A549 (cell line): Measurements from ENCODE around the gene UTRN. TPM values are rescaled to one million over a fixed set of nuclear protein-coding genes. Genes with fewer than 3 reads are reported as not detected.

ENCODE experiments used
- ATAC-seq, 2 experiments: fragments of 200-7000 bp in 1 of 2; fragments of >200 bp in 1 of 2; cut with Nextera tagmentation in 1 of 2; cut with Tn5 transposase in 1 of 2; 3 replicates each; pipeline versions ENCODE4 v1.8.0 to v1.9.1; 2018 to 2020; ENCODE audit warnings: mild to moderate bottlenecking in 1 of 2, moderate library complexity in 1 of 2
- CTCF ChIA-PET: fragments of 300-600 bp; sonication (Branson Sonifier 250); formaldehyde crosslinking; extraction: SDS; loops from one replicate; lab custom pipeline; 2021; ENCODE audit warnings: antibody characterized with exemption, inconsistent platforms; lab: Yijun Ruan, JAX
- POLR2A ChIA-PET: fragments of 350-600 bp; formaldehyde crosslinking; extraction: SDS; loops from one replicate; lab custom pipeline; 2021; ENCODE audit warnings: antibody characterized with exemption, inconsistent platforms; lab: Yijun Ruan, JAX
- DNase-seq, 2 experiments: peaks; one replicate each; pipeline versions ENCODE4 v3.0.0 to v3.0.0-alpha.2; 2011 to 2016; ENCODE audit warnings: low read depth in 1 of 2, low spot score in 1 of 2
- FAIRE-seq: peaks from 2 replicates; lab custom pipeline; 2011; peaks lifted over from hg19 to GRCh38; lab: Jason Lieb, UNC
- H3K27ac ChIP-seq, 2 experiments: fragments of >200 bp; sonication (Bioruptor Twin); formaldehyde crosslinking; 3 replicates each; pipeline ENCODE4 v1.5.1; 2016 to 2017
- H3K4me1 ChIP-seq: fragments of >200 bp; sonication (Bioruptor Twin); formaldehyde crosslinking; 3 replicates; pipeline ENCODE4 v1.6.1; 2016
- H3K4me2 ChIP-seq: fragments of >200 bp; sonication (Bioruptor Twin); formaldehyde crosslinking; 3 replicates; pipeline ENCODE4 v1.6.1; 2016
- H3K4me3 ChIP-seq: fragments of >200 bp; sonication (Bioruptor Twin); formaldehyde crosslinking; 3 replicates; pipeline ENCODE4 v1.5.1; 2016
- H3K9me3 ChIP-seq: fragments of >200 bp; sonication (Bioruptor Twin); formaldehyde crosslinking; 3 replicates; pipeline ENCODE4 v1.6.1; 2016
- CBX2 ChIP-seq: fragments of 200-600 bp; sonication (generic); IDR thresholded peaks from 2 replicates; pipeline ENCODE4 v1.6.1; 2016; ENCODE audit warnings: low read depth, mild to moderate bottlenecking, borderline replicate concordance
- CEBPB ChIP-seq, 2 experiments: fragments of >200 bp in 1 of 2; sonication (Bioruptor Twin) in 1 of 2; formaldehyde crosslinking in 1 of 2; IDR thresholded peaks; 2 replicates each; pipeline ENCODE4 v1.6.1; 2012 to 2016
- CHD4 ChIP-seq: fragments of 200-600 bp; sonication (generic); IDR thresholded peaks from 2 replicates; pipeline ENCODE4 v1.6.1; 2016; ENCODE audit warnings: antibody characterized with exemption, mild to moderate bottlenecking, borderline replicate concordance
- EHF ChIP-seq: fragments of 250-450 bp; sonication (Bioruptor Pico); IDR thresholded peaks from 2 replicates; pipeline ENCODE4 v1.5.0; 2020; ENCODE audit warnings: mild to moderate bottlenecking
- GATA3 ChIP-seq: IDR thresholded peaks from 2 replicates; pipeline ENCODE4 v1.6.1; 2012; ENCODE audit warnings: borderline replicate concordance
- HEYL ChIP-seq: fragments of 250-450 bp; sonication (Bioruptor Pico); IDR thresholded peaks from 2 replicates; pipeline ENCODE4 v1.8.0; 2021; ENCODE audit warnings: mild to moderate bottlenecking, moderate library complexity
- HOXA7 ChIP-seq: fragments of 250-450 bp; sonication (Bioruptor Pico); IDR thresholded peaks from 2 replicates; pipeline ENCODE4 v1.5.0; 2020; ENCODE audit warnings: mild to moderate bottlenecking, moderate library complexity
- HOXB13 ChIP-seq: fragments of 250-450 bp; sonication (Bioruptor Pico); IDR thresholded peaks from 2 replicates; pipeline ENCODE4 v1.5.0; 2020; ENCODE audit warnings: low read depth, mild to moderate bottlenecking, moderate library complexity
- JUN ChIP-seq, 2 experiments: fragments of >200 bp; sonication (Bioruptor Twin); formaldehyde crosslinking; IDR thresholded peaks; 2 replicates in 1 of 2; 3 replicates in 1 of 2; pipeline ENCODE4 v1.6.1; 2016 to 2017
- JUNB ChIP-seq: fragments of >200 bp; sonication (Bioruptor Twin); formaldehyde crosslinking; IDR thresholded peaks from 2 replicates; pipeline ENCODE4 v1.6.1; 2016
- KDM1A ChIP-seq: fragments of 200-600 bp; sonication (generic); IDR thresholded peaks from 2 replicates; pipeline ENCODE4 v1.6.1; 2016; ENCODE audit warnings: low read depth, mild to moderate bottlenecking
- KDM5A ChIP-seq: fragments of 200-600 bp; sonication (generic); IDR thresholded peaks from 2 replicates; pipeline ENCODE4 v1.6.1; 2016; ENCODE audit warnings: antibody characterized with exemption, mild to moderate bottlenecking
- NFE2L2 ChIP-seq: fragments of 150-350 bp; conservative IDR thresholded peaks from 2 replicates; pipeline ENCODE4 v1.6.1; 2014; ENCODE audit warnings: low read length
- NPAS2 ChIP-seq: fragments of 250-450 bp; sonication (Bioruptor Pico); IDR thresholded peaks from 2 replicates; pipeline ENCODE4 v1.8.0; 2022; ENCODE audit warnings: mild to moderate bottlenecking, moderate library complexity, borderline replicate concordance
- POLR2AphosphoS2 ChIP-seq: conservative IDR thresholded peaks from 2 replicates; pipeline ENCODE4 v1.6.1; 2012; ENCODE audit warnings: low read length, improper control_type of control experiment, inconsistent platforms
- RFX5 ChIP-seq: fragments of 450-650 bp; IDR thresholded peaks from 2 replicates; pipeline ENCODE4 v1.7.1; 2014; ENCODE audit warnings: antibody characterized with exemption, mild to moderate bottlenecking, moderate library complexity
- SMC3 ChIP-seq: fragments of >200 bp; sonication (Bioruptor Twin); formaldehyde crosslinking; IDR thresholded peaks from 3 replicates; pipeline ENCODE4 v1.6.1; 2018; ENCODE audit warnings: inconsistent platforms
- SREBF2 ChIP-seq: fragments of 450-650 bp; IDR thresholded peaks from 2 replicates; pipeline ENCODE4 v1.6.1; 2014; ENCODE audit warnings: mild to moderate bottlenecking, moderate library complexity
- TP53 ChIP-seq: fragments of 250-450 bp; sonication (Bioruptor Pico); IDR thresholded peaks from 2 replicates; pipeline ENCODE4 v1.5.0; 2021; ENCODE audit warnings: mild to moderate bottlenecking, moderate library complexity
- ZFP36 ChIP-seq: fragments of 450-650 bp; IDR thresholded peaks from 2 replicates; pipeline ENCODE4 v1.6.1; 2014; ENCODE audit warnings: borderline replicate concordance; ENCODE audit not compliant: partially characterized antibody
- WGBS: methylation state at CpG from one replicate; pipeline ENCODE4 v1.1.6; 2017; ENCODE audit errors: missing lambda C conversion rate; 5-methylcytosine and 5-hydroxymethylcytosine counted together
- polyA plus RNA-seq, 4 experiments: library from polyadenylated mRNA; depleted of rRNA in 3 of 4; stranded (reverse); fragments of >200 nt; fragmentation: RNase III in 1 of 4; extraction: RNeasy Plus Mini Kit Qiagen cat#74134 plus additional on column Dnase treatment in 1 of 4; gene quantifications; 2 replicates in 3 of 4; 3 replicates in 1 of 4; pipeline ENCODE4 v1.2.3, GENCODE V29; 2011 to 2017
- TF ChIP-seq, protein P1 (sequence below): fragments of 200-600 bp; sonication (generic); IDR thresholded peaks from 2 replicates; pipeline ENCODE4 v1.6.1; 2016; ENCODE audit warnings: antibody characterized with exemption, mild to moderate bottlenecking, moderate library complexity
- TF ChIP-seq, protein P2 (sequence below): fragments of 250-450 bp; sonication (Bioruptor Pico); IDR thresholded peaks from 2 replicates; pipeline ENCODE4 v1.5.0; 2020; ENCODE audit warnings: low read depth, mild to moderate bottlenecking, moderate library complexity
- TF ChIP-seq, protein P3 (sequence below): fragments of >200 bp; sonication (Bioruptor Twin); formaldehyde crosslinking; IDR thresholded peaks from 3 replicates; pipeline ENCODE4 v1.5.1; 2016
- TF ChIP-seq, protein P4 (sequence below): fragments of >200 bp; sonication (Bioruptor Twin); formaldehyde crosslinking; IDR thresholded peaks from 3 replicates; pipeline ENCODE4 v1.6.1; 2016
- TF ChIP-seq, protein P5 (sequence below): IDR thresholded peaks from 2 replicates; pipeline ENCODE4 v1.6.1; 2012; ENCODE audit warnings: low read depth, borderline replicate concordance
- TF ChIP-seq, protein P6 (sequence below): IDR thresholded peaks from 2 replicates; pipeline ENCODE4 v1.6.1; 2012

Gene UTRN
- polyA plus RNA-seq, 2 of the 4 experiments (the other 2 are of a cell fraction) = 10.6 to 20.8 TPM

DNA sequence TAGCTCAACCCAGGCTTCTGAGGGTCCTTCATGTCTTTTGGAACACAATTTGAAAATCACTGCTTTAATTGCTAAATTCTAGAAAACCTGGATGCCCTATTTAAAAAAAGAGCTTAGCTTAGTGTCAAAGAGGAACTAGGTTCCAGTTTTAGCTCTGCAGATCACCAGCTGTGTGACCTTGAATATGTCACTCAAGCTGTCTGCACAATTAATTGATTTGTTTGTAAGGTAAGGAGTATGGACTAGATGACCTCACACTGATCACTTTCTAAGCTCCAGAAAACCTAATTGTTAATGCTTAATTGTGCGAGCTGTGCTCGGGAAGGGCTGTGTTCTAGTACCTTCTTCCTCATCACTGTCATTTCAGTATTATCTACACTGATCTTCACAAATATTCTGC is 26.2 kb downstream of the UTRN start:
- WGBS = 96% methylated on average over 2 of the region's 2 CpGs
- no peak for ATAC-seq
- Histone ChIP-seq H3K4me3 (no peak overlapping the region), H3K4me2 (no peak overlapping the region), H3K4me1 (peaks cover 15% of the 10 kb centered on the region; the same call in 2 of the 3 replicates), H3K9me3 (no peaks in the 10 kb centered on the region), H3K27ac (no peak overlapping the region)
- POLR2A ChIA-PET = interaction anchor here (0.5 kb wide), 1 partner anchor 63 kb away, joined by 5 read pairs; no protein-coding TSS in a partner anchor
- FAIRE-seq = no peak
- CTCF ChIA-PET = no interaction called here
- no peak for DNase-seq
- TF ChIP-seq, protein P1, sequence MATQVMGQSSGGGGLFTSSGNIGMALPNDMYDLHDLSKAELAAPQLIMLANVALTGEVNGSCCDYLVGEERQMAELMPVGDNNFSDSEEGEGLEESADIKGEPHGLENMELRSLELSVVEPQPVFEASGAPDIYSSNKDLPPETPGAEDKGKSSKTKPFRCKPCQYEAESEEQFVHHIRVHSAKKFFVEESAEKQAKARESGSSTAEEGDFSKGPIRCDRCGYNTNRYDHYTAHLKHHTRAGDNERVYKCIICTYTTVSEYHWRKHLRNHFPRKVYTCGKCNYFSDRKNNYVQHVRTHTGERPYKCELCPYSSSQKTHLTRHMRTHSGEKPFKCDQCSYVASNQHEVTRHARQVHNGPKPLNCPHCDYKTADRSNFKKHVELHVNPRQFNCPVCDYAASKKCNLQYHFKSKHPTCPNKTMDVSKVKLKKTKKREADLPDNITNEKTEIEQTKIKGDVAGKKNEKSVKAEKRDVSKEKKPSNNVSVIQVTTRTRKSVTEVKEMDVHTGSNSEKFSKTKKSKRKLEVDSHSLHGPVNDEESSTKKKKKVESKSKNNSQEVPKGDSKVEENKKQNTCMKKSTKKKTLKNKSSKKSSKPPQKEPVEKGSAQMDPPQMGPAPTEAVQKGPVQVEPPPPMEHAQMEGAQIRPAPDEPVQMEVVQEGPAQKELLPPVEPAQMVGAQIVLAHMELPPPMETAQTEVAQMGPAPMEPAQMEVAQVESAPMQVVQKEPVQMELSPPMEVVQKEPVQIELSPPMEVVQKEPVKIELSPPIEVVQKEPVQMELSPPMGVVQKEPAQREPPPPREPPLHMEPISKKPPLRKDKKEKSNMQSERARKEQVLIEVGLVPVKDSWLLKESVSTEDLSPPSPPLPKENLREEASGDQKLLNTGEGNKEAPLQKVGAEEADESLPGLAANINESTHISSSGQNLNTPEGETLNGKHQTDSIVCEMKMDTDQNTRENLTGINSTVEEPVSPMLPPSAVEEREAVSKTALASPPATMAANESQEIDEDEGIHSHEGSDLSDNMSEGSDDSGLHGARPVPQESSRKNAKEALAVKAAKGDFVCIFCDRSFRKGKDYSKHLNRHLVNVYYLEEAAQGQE = no peak
- TF ChIP-seq GATA3 (no peak), HOXB13 (no peak), KDM5A (no peak), ZFP36 (no peak), SMC3 (no peak), JUNB (no peak), TP53 (CRISPR knock-in tag) (no peak), SREBF2 (no peak), CHD4 (no peak), CEBPB (IDR thresholded peaks at IDR 0.05) (no peak), JUN (IDR thresholded peaks at IDR 0.05) (no peak), HOXA7 (CRISPR knock-in tag) (no peak), EHF (CRISPR knock-in tag) (no peak), CBX2 (no peak), NPAS2 (CRISPR knock-in tag) (no peak)
- TF ChIP-seq, protein P2, sequence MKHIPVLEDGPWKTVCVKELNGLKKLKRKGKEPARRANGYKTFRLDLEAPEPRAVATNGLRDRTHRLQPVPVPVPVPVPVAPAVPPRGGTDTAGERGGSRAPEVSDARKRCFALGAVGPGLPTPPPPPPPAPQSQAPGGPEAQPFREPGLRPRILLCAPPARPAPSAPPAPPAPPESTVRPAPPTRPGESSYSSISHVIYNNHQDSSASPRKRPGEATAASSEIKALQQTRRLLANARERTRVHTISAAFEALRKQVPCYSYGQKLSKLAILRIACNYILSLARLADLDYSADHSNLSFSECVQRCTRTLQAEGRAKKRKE = no peak
- TF ChIP-seq, protein P3, sequence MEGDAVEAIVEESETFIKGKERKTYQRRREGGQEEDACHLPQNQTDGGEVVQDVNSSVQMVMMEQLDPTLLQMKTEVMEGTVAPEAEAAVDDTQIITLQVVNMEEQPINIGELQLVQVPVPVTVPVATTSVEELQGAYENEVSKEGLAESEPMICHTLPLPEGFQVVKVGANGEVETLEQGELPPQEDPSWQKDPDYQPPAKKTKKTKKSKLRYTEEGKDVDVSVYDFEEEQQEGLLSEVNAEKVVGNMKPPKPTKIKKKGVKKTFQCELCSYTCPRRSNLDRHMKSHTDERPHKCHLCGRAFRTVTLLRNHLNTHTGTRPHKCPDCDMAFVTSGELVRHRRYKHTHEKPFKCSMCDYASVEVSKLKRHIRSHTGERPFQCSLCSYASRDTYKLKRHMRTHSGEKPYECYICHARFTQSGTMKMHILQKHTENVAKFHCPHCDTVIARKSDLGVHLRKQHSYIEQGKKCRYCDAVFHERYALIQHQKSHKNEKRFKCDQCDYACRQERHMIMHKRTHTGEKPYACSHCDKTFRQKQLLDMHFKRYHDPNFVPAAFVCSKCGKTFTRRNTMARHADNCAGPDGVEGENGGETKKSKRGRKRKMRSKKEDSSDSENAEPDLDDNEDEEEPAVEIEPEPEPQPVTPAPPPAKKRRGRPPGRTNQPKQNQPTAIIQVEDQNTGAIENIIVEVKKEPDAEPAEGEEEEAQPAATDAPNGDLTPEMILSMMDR = no peak
- TF ChIP-seq, protein P4, sequence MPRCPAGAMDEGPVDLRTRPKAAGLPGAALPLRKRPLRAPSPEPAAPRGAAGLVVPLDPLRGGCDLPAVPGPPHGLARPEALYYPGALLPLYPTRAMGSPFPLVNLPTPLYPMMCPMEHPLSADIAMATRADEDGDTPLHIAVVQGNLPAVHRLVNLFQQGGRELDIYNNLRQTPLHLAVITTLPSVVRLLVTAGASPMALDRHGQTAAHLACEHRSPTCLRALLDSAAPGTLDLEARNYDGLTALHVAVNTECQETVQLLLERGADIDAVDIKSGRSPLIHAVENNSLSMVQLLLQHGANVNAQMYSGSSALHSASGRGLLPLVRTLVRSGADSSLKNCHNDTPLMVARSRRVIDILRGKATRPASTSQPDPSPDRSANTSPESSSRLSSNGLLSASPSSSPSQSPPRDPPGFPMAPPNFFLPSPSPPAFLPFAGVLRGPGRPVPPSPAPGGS = no peak

DNA sequence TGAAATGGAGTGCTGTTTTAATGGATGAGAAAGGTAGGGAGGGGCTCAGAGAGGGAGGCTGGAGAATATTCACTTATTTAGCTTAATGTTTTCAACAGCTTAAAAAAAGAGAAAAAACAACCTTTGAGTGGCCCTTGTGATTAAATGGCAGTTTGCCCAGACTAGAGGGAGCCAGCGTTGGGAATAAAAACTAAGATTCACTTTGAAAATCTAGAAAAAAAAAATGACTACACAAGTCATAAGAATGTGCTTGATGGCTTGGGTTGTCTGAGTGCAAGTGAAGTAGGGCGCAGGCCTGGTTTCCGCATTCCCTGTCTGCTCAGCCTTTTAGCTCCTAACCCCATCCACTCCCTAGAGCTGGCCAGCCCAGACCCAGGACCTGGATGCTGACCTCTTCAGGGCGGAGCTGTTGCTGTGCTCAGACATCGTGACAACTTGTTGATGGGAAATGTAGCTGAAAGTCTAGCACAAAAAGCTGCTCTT is 28.9 kb downstream of the UTRN start:
- FAIRE-seq (no peak), ATAC-seq (no peak), DNase-seq (no peak)
- Histone ChIP-seq H3K4me2 (no peak overlapping the region), H3K4me3 (no peak overlapping the region), H3K4me1 (peaks cover 22% of the 10 kb centered on the region; the same call in 2 of the 3 replicates), H3K9me3 (no peaks in the 10 kb centered on the region), H3K27ac (no peak overlapping the region)
- TF ChIP-seq CEBPB (IDR thresholded peaks at IDR 0.05) (no peak), POLR2AphosphoS2 (no peak), KDM1A (no peak), JUNB (no peak), RFX5 (no peak), HOXA7 (CRISPR knock-in tag) (no peak), HEYL (no peak), NFE2L2 (no peak), SMC3 (no peak), ZFP36 (no peak)
- TF ChIP-seq, protein P5, sequence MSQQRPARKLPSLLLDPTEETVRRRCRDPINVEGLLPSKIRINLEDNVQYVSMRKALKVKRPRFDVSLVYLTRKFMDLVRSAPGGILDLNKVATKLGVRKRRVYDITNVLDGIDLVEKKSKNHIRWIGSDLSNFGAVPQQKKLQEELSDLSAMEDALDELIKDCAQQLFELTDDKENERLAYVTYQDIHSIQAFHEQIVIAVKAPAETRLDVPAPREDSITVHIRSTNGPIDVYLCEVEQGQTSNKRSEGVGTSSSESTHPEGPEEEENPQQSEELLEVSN = no peak
- TF ChIP-seq, protein P6, sequence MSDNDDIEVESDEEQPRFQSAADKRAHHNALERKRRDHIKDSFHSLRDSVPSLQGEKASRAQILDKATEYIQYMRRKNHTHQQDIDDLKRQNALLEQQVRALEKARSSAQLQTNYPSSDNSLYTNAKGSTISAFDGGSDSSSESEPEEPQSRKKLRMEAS = no peak
- ChIA-PET POLR2A (no interaction called here), CTCF (interaction anchor here (1.1 to 1.4 kb wide), 2 partner anchors 12 to 23 kb away, joined by 3 to 4 read pairs; no protein-coding TSS in a partner anchor)
- WGBS = 81% methylated on average over 5 of the region's 5 CpGs
